Osteoblast (primary cell): ENCODE measurements around the gene LRP10. TPM values are rescaled to one million over a fixed set of nuclear protein-coding genes. Genes with fewer than 3 reads are reported as not detected.

Experiments
- DNase-seq: peaks from one replicate; pipeline ENCODE4 v3.0.0; 2011; ENCODE audit warnings: low spot score, mixed read lengths; ENCODE audit not compliant: insufficient read length; ENCODE audit errors: missing footprints
- H2AFZ ChIP-seq: 2 replicates; pipeline ENCODE4 v1.6.0; 2011; ENCODE audit warnings: mild to moderate bottlenecking, low read length
- H3K27ac ChIP-seq: 2 replicates; pipeline ENCODE4 v1.5.1; 2011; ENCODE audit warnings: mild to moderate bottlenecking, low read depth, low read length, moderate library complexity
- H3K27me3 ChIP-seq: 2 replicates; pipeline ENCODE4 v1.6.0; 2012; ENCODE audit warnings: mild to moderate bottlenecking, control low read depth, inconsistent platforms, low read length, moderate library complexity; ENCODE audit not compliant: insufficient read depth
- H3K36me3 ChIP-seq: 2 replicates; pipeline ENCODE4 v1.5.1; 2011; ENCODE audit warnings: mild to moderate bottlenecking, low read length, control low read depth, moderate library complexity; ENCODE audit not compliant: insufficient read depth
- H3K4me1 ChIP-seq: 2 replicates; pipeline ENCODE4 v1.5.1; 2011; ENCODE audit warnings: mild to moderate bottlenecking, low read length, control low read depth, moderate library complexity; ENCODE audit not compliant: insufficient read depth
- H3K4me2 ChIP-seq: 2 replicates; pipeline ENCODE4 v1.6.0; 2011; ENCODE audit warnings: mild to moderate bottlenecking, low read length; ENCODE audit not compliant: insufficient read depth
- H3K4me3 ChIP-seq: fragments of 200-600 bp; sonication (generic); 3 replicates; pipeline ENCODE4 v1.5.1; 2012; ENCODE audit warnings: mild to moderate bottlenecking, low read length, inconsistent platforms; ENCODE audit not compliant: insufficient read depth
- H3K79me2 ChIP-seq: 2 replicates; pipeline ENCODE4 v1.6.0; 2012; ENCODE audit warnings: mild to moderate bottlenecking, low read length, control low read depth, inconsistent platforms; ENCODE audit not compliant: insufficient read depth
- H3K9me3 ChIP-seq: 2 replicates; pipeline ENCODE4 v1.5.1; 2011; ENCODE audit warnings: low read depth, low read length, control low read depth
- H4K20me1 ChIP-seq: 2 replicates; pipeline ENCODE4 v1.6.0; 2012; ENCODE audit warnings: mild to moderate bottlenecking, low read length, control low read depth; ENCODE audit not compliant: insufficient read depth
- total RNA-seq: library from RNA; depleted of rRNA; stranded (reverse); fragments of >200 nt; gene quantifications from 2 replicates; pipeline ENCODE4 v1.2.3, GENCODE V29; 2012
- TF ChIP-seq, protein P1 (sequence below): IDR thresholded peaks from 2 replicates; pipeline ENCODE4 v1.5.1; 2011; ENCODE audit warnings: mild to moderate bottlenecking, low read depth, low read length, moderate library complexity; ENCODE audit errors: extremely low read depth

The LRP10 gene
- total RNA-seq, 1 donor: 147 TPM

DNA sequence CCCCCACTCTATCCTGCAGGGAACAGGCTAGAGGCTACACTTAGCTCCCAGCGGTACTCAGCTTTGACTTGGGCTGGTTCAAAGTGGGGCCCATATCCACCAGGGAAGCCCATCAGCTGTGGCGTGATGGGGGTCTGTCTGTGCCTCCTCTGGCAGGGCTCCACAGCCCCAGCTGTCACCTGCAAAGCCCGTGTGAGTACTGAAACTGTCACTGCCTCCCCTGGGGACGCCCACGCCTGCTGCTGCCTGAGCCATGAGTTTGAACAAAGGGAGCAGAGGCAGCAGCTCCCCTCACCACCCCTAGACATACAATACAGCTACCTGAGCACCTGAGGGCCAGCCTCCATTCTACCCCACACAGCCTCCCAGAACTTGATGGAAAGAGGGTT, 16.4 kb downstream of the LRP10 start:
- H3K4me1 ChIP-seq: peaks cover 8% of the 10 kb centered on the region
- peak overlapping the region; percentile 66 for H3K4me3 ChIP-seq
- no peaks in the 10 kb centered on the region for H3K27me3 ChIP-seq
- H3K9me3 ChIP-seq: no peaks in the 10 kb centered on the region
- H3K79me2 ChIP-seq: peaks cover 4% of the 10 kb centered on the region
- H3K36me3 ChIP-seq: no peaks in the 10 kb centered on the region
- DNase-seq: no peak
- no peak overlapping the region for H2AFZ ChIP-seq
- no peaks in the 10 kb centered on the region for H4K20me1 ChIP-seq
- peak overlapping the region; percentile 83 for H3K4me2 ChIP-seq
- H3K27ac ChIP-seq: no peak overlapping the region
- TF ChIP-seq, protein P1, sequence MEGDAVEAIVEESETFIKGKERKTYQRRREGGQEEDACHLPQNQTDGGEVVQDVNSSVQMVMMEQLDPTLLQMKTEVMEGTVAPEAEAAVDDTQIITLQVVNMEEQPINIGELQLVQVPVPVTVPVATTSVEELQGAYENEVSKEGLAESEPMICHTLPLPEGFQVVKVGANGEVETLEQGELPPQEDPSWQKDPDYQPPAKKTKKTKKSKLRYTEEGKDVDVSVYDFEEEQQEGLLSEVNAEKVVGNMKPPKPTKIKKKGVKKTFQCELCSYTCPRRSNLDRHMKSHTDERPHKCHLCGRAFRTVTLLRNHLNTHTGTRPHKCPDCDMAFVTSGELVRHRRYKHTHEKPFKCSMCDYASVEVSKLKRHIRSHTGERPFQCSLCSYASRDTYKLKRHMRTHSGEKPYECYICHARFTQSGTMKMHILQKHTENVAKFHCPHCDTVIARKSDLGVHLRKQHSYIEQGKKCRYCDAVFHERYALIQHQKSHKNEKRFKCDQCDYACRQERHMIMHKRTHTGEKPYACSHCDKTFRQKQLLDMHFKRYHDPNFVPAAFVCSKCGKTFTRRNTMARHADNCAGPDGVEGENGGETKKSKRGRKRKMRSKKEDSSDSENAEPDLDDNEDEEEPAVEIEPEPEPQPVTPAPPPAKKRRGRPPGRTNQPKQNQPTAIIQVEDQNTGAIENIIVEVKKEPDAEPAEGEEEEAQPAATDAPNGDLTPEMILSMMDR: no peak

DNA sequence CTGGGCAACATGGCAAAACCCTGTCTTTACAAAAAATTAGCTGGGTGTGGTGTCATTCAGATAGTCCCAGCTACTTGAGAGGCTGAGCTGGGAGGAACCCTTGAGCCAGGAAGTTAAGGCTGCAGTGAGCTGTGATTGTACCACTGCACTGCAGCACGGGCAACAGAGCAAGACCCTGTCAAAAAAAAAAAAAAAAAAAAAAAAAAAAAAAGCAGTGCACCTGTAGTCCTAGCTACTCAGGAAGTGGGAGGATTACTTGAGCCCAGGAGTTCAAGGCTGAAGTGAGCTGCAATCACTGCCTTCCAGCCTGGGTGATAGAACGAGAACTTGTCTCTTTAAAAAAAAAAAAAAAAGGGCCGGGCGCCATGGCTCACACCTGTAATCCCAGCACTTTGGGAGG, 17.1 kb downstream of the LRP10 start:
- no peaks in the 10 kb centered on the region for H3K36me3 ChIP-seq

DNA sequence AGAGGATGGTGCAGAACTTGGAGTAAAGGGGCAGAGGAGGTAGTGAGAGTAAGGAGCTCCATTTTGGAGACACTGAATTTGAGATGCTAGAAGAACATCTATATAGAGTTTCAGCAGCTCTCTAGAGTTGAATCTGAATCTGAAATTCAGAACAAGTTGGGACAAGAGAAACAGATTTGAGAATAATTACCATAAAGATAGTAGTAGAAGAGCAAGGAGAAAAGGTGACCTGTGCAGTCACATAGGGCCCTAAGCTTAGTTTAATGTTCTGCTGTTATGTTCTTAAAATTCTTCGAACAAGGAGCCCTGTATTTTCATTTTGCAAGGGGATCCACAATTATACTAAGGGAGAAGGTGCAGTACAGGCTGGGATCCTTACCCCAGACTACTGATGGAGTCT, 18.9 kb downstream of the LRP10 start:
- peaks cover 8% of the 10 kb centered on the region for H3K4me1 ChIP-seq
- no peak overlapping the region for H2AFZ ChIP-seq
- peaks cover 4% of the 10 kb centered on the region for H3K79me2 ChIP-seq
- no peak overlapping the region for H3K4me3 ChIP-seq
- DNase-seq: peak; percentile 11
- no peaks in the 10 kb centered on the region for H3K36me3 ChIP-seq
- H4K20me1 ChIP-seq: no peaks in the 10 kb centered on the region
- TF ChIP-seq, protein P1: no peak
- H3K4me2 ChIP-seq: no peak overlapping the region
- no peaks in the 10 kb centered on the region for H3K27me3 ChIP-seq
- no peaks in the 10 kb centered on the region for H3K9me3 ChIP-seq
- H3K27ac ChIP-seq: no peak overlapping the region

More for the DNA sequence above, 17.1 kb downstream of the LRP10 start:
- Histone ChIP-seq H3K79me2 (peaks cover 4% of the 10 kb centered on the region), H3K9me3 (no peaks in the 10 kb centered on the region), H3K27ac (no peak overlapping the region), H3K4me3 (no peak overlapping the region), H4K20me1 (no peaks in the 10 kb centered on the region), H3K27me3 (no peaks in the 10 kb centered on the region), H3K4me1 (peaks cover 8% of the 10 kb centered on the region), H2AFZ (no peak overlapping the region), H3K4me2 (no peak overlapping the region)
- TF ChIP-seq, protein P1: no peak
- no peak for DNase-seq

DNA sequence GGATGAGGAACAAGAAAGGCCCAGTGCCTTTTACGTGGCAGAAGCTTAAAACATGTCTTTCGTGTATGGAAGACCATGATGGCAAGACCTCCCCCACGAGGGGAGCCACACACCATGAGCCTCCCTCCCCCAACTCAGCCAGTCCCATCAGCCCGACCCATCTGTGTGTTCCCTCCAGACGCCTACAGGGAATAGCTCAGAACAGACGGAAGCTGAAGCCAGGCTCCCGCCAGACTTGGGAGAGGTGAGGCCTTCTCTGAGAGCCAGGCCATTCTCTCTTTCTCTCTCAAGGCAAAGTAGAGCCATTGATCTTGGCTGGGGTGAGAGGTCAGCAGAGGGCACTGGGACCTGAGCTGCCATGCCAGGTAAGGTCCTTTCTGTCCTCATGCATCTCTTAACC, 20.9 kb downstream of the LRP10 start:
- no peaks in the 10 kb centered on the region for H3K9me3 ChIP-seq
- peaks cover 4% of the 10 kb centered on the region for H3K79me2 ChIP-seq
- H3K4me1 ChIP-seq: peaks cover 3% of the 10 kb centered on the region
- no peaks in the 10 kb centered on the region for H3K27me3 ChIP-seq
- H3K4me2 ChIP-seq: no peak overlapping the region
- no peak overlapping the region for H3K27ac ChIP-seq
- H3K36me3 ChIP-seq: no peaks in the 10 kb centered on the region
- peak; percentile 23 for DNase-seq
- no peaks in the 10 kb centered on the region for H4K20me1 ChIP-seq
- TF ChIP-seq, protein P1: no peak
- no peak overlapping the region for H2AFZ ChIP-seq
- H3K4me3 ChIP-seq: no peak overlapping the region
